HEK293 (cell line): ENCODE measurements around the gene SP7.

Experiments
- CTCF ChIA-PET: fragments of 350-600 bp; formaldehyde crosslinking; extraction: SDS; loops from one replicate; lab custom pipeline; 2021; ENCODE audit warnings: antibody characterized with exemption; lab: Yijun Ruan, JAX
- POLR2A ChIA-PET: fragments of 300-600 bp; formaldehyde crosslinking; extraction: SDS; loops from one replicate; lab custom pipeline; 2020; ENCODE audit warnings: antibody characterized with exemption, inconsistent platforms; lab: Yijun Ruan, JAX
- H3K27ac ChIP-seq: fragments of 200-500 bp; sonication (Bioruptor generic); 2 replicates; pipeline ENCODE4 v1.5.1; 2014; ENCODE audit warnings: low read depth, low read length, control low read depth, inconsistent platforms; ENCODE audit errors: extremely low read depth
- H3K36me3 ChIP-seq, 2 experiments: fragments of 200-500 bp in 1 of 2; sonication (Bioruptor generic) in 1 of 2; 1 replicate in 1 of 2; 2 replicates in 1 of 2; pipeline ENCODE4 v1.5.1; 2014 to 2017; ENCODE audit warnings: inconsistent platforms in 2 of 2, low read length in 2 of 2; ENCODE audit not compliant: control insufficient read depth in 2 of 2, insufficient read depth in 1 of 2
- H3K4me1 ChIP-seq: fragments of 200-500 bp; sonication (Bioruptor generic); 2 replicates; pipeline ENCODE4 v1.5.1; 2014; ENCODE audit warnings: mild to moderate bottlenecking, low read length, inconsistent platforms; ENCODE audit not compliant: control insufficient read depth, insufficient read depth
- H3K4me3 ChIP-seq: 2 replicates; pipeline ENCODE4 v1.5.1; 2011; ENCODE audit warnings: low read depth, mild to moderate bottlenecking, control low read depth, low read length, moderate library complexity
- H3K9me3 ChIP-seq: fragments of 200-500 bp; sonication (Bioruptor generic); 2 replicates; pipeline ENCODE4 v1.5.1; 2014; ENCODE audit warnings: low read depth, low read length, inconsistent platforms; ENCODE audit not compliant: control insufficient read depth, insufficient read depth
- GLIS1 ChIP-seq: fragments of 450-650 bp; formaldehyde crosslinking; IDR thresholded peaks from 2 replicates; pipeline ENCODE4 v1.5.1; 2016; ENCODE audit warnings: missing biosample characterization, missing genetic modification characterization
- KLF10 ChIP-seq: fragments of 450-650 bp; IDR thresholded peaks from 2 replicates; pipeline ENCODE4 v1.5.1; 2018; ENCODE audit warnings: missing biosample characterization, mild to moderate bottlenecking, missing genetic modification characterization
- MYNN ChIP-seq: fragments of 450-650 bp; formaldehyde crosslinking; IDR thresholded peaks from 2 replicates; pipeline ENCODE4 v1.5.1; 2016; ENCODE audit warnings: missing biosample characterization, missing genetic modification characterization, borderline replicate concordance
- PRDM1 ChIP-seq: fragments of 450-650 bp; formaldehyde crosslinking; IDR thresholded peaks from 2 replicates; pipeline ENCODE4; 2016; ENCODE audit warnings: missing biosample characterization, missing genetic modification characterization
- TCF7L2 ChIP-seq: IDR thresholded peaks from 2 replicates; pipeline ENCODE4 v1.6.1; 2011; ENCODE audit warnings: low read depth, mild to moderate bottlenecking, inconsistent platforms, low read length, moderate library complexity, borderline replicate concordance
- ZBTB21 ChIP-seq: fragments of 450-650 bp; formaldehyde crosslinking; IDR thresholded peaks from 2 replicates; pipeline ENCODE4 v1.5.1; 2017; ENCODE audit warnings: missing biosample characterization, missing genetic modification characterization
- ZFP41 ChIP-seq: fragments of 450-650 bp; formaldehyde crosslinking; IDR thresholded peaks from 2 replicates; pipeline ENCODE4 v1.5.1; 2016; ENCODE audit warnings: missing biosample characterization, missing genetic modification characterization, borderline replicate concordance
- ZFP69B ChIP-seq: fragments of 450-650 bp; formaldehyde crosslinking; IDR thresholded peaks from 2 replicates; pipeline ENCODE4 v1.5.1; 2016; ENCODE audit warnings: missing biosample characterization, missing genetic modification characterization
- ZNF146 ChIP-seq: fragments of 450-650 bp; formaldehyde crosslinking; IDR thresholded peaks from 2 replicates; pipeline ENCODE4 v1.5.1; 2016; ENCODE audit warnings: missing biosample characterization, missing genetic modification characterization
- ZNF23 ChIP-seq: fragments of 450-650 bp; formaldehyde crosslinking; IDR thresholded peaks from 2 replicates; pipeline ENCODE4 v1.5.1; 2016; ENCODE audit warnings: missing biosample characterization, missing genetic modification characterization, borderline replicate concordance
- ZNF266 ChIP-seq: fragments of 450-650 bp; formaldehyde crosslinking; IDR thresholded peaks from 2 replicates; pipeline ENCODE4 v1.5.1; 2016; ENCODE audit warnings: missing biosample characterization, missing genetic modification characterization, low read depth
- ZNF362 ChIP-seq: fragments of 450-650 bp; formaldehyde crosslinking; IDR thresholded peaks from 2 replicates; pipeline ENCODE4 v1.5.1; 2016; ENCODE audit warnings: missing biosample characterization, missing genetic modification characterization
- ZNF510 ChIP-seq: fragments of 450-650 bp; formaldehyde crosslinking; IDR thresholded peaks from 2 replicates; pipeline ENCODE4 v1.5.1; 2018; ENCODE audit warnings: mild to moderate bottlenecking, missing genetic modification characterization, missing biosample characterization; ENCODE audit not compliant: insufficient replicate concordance
- ZNF580 ChIP-seq: fragments of 450-650 bp; formaldehyde crosslinking; IDR thresholded peaks from 2 replicates; pipeline ENCODE4 v1.5.1; 2016; ENCODE audit warnings: missing biosample characterization, missing genetic modification characterization
- ZNF837 ChIP-seq: fragments of 450-650 bp; formaldehyde crosslinking; IDR thresholded peaks from 2 replicates; pipeline ENCODE4 v1.5.1; 2016; ENCODE audit warnings: missing biosample characterization, missing genetic modification characterization
- TF ChIP-seq, protein P1 (sequence below): fragments of 450-650 bp; formaldehyde crosslinking; IDR thresholded peaks from 2 replicates; pipeline ENCODE4 v1.5.1; 2016; ENCODE audit warnings: missing biosample characterization, missing genetic modification characterization
- TF ChIP-seq, protein P2 (sequence below): fragments of 450-650 bp; formaldehyde crosslinking; IDR thresholded peaks from 2 replicates; pipeline ENCODE4 v1.5.1; 2016; ENCODE audit warnings: missing biosample characterization, missing genetic modification characterization, borderline replicate concordance
- TF ChIP-seq, protein P3 (sequence below): fragments of 450-650 bp; formaldehyde crosslinking; IDR thresholded peaks from 2 replicates; pipeline ENCODE4 v1.5.1; 2016; ENCODE audit warnings: missing biosample characterization, missing genetic modification characterization

SP7 gene

DNA sequence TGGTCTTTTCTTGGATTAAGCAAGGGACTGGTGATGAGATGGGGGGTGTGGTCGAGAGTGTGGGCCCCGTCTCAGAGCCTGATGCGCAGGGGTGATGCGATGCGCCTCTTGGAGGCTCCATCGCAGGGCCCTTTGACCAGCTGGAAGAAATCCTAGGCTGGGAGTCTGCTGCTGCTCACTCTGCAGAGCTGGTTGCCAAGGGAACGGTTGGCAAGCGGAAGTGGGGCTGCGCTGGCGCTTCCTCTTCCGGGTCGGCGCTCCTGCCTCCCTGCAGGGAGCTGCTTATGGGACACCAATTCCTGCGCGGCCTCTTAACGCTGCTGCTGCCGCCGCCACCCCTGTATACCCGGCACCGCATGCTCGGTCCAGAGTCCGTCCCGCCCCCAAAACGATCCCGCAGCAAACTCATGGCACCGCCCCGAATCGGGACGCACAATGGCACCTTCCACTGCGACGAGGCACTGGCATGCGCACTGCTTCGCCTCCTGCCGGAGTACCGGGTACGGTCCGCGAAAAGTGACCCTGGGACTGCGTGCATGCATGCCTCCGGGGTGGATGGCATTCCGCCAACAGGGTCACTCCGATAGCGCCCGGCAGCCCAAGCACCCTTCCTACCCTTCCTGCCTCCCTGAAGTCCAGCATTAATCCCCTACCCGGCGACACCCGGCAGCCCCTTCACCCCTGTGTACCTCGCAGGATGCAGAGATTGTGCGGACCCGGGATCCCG, 36.5 kb downstream of the SP7 start, which contains the start of gene MYG1 (continued):
- TF ChIP-seq, protein P1, sequence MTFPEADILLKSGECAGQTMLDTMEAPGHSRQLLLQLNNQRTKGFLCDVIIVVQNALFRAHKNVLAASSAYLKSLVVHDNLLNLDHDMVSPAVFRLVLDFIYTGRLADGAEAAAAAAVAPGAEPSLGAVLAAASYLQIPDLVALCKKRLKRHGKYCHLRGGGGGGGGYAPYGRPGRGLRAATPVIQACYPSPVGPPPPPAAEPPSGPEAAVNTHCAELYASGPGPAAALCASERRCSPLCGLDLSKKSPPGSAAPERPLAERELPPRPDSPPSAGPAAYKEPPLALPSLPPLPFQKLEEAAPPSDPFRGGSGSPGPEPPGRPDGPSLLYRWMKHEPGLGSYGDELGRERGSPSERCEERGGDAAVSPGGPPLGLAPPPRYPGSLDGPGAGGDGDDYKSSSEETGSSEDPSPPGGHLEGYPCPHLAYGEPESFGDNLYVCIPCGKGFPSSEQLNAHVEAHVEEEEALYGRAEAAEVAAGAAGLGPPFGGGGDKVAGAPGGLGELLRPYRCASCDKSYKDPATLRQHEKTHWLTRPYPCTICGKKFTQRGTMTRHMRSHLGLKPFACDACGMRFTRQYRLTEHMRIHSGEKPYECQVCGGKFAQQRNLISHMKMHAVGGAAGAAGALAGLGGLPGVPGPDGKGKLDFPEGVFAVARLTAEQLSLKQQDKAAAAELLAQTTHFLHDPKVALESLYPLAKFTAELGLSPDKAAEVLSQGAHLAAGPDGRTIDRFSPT (tag by site-specific recombination): 0 out of 2 replicates have a peak, but pooled peaks have one; percentile 13
- TF ChIP-seq ZFP69B: peak; percentile 97

- Histone ChIP-seq H3K9me3 (no peaks in the 10 kb centered on the region), H3K36me3 (peaks cover 36 to 61% of the 10 kb centered on the region in 2 experiments), H3K27ac (no peak overlapping the region), H3K4me3 (peak overlapping the region; percentile 98), H3K4me1 (peaks cover 4% of the 10 kb centered on the region)
- ChIA-PET POLR2A (interaction anchor here (0.7 to 3.0 kb wide), 16 partner anchors 8 to 213 kb away, joined by 3 to 27 read pairs (median 4); partner anchors contain the start of genes AAAS, CSAD, ESPL1 and SP1), CTCF (interaction anchor here (0.6 to 2.7 kb wide), 5 partner anchors 23 to 233 kb away, joined by 3 to 31 read pairs (median 5); partner anchors contain the start of gene AAAS)
- TF ChIP-seq ZNF510 (tag by site-specific recombination): no peak
- TF ChIP-seq ZBTB21 (tag by site-specific recombination): 0 out of 2 replicates have a peak, but pooled peaks have one; percentile 8
- no peak for TF ChIP-seq ZNF837 (tag by site-specific recombination)
- 0 out of 2 replicates have a peak, but pooled peaks have one; percentile 12 for TF ChIP-seq PRDM1 (tag by site-specific recombination)
- no peak for TF ChIP-seq ZNF23 (tag by site-specific recombination)
- TF ChIP-seq GLIS1 (tag by site-specific recombination): peak; percentile 20; the same call in 1 of the 2 replicates
- no peak for TF ChIP-seq ZFP41 (tag by site-specific recombination)
- no peak for TF ChIP-seq TCF7L2
- TF ChIP-seq MYNN (tag by site-specific recombination): peak; percentile 7; the same call in 1 of the 2 replicates
- TF ChIP-seq ZNF362 (tag by site-specific recombination): peak; percentile 61; the same call in 1 of the 2 replicates
- TF ChIP-seq, protein P1 (tag by site-specific recombination): peak; percentile 47
Measured at GRCh38 chr12:53299101-53299453, 37.1 kb downstream of the SP7 start.

GRCh38 chr12:53298164-53298563, 38.0 kb downstream of the SP7 start:
- CTCF ChIA-PET: interaction anchor here (0.7 to 2.7 kb wide), 9 partner anchors 10 to 232 kb away, joined by 3 to 31 read pairs (median 4); partner anchors contain the start of gene AAAS
- H3K27ac ChIP-seq: no peak overlapping the region
- H3K36me3 ChIP-seq: peaks cover 44 to 65% of the 10 kb centered on the region in 2 experiments
- H3K4me3 ChIP-seq: no peak overlapping the region
- POLR2A ChIA-PET: interaction anchor here (1.8 to 3.0 kb wide), 4 partner anchors 20 to 118 kb away, joined by 5 to 27 read pairs (median 6); partner anchors contain the start of genes AAAS, CSAD, SP1 and ZNF740
- H3K4me1 ChIP-seq: peaks cover 4% of the 10 kb centered on the region
- H3K9me3 ChIP-seq: no peaks in the 10 kb centered on the region
- TF ChIP-seq, protein P2, sequence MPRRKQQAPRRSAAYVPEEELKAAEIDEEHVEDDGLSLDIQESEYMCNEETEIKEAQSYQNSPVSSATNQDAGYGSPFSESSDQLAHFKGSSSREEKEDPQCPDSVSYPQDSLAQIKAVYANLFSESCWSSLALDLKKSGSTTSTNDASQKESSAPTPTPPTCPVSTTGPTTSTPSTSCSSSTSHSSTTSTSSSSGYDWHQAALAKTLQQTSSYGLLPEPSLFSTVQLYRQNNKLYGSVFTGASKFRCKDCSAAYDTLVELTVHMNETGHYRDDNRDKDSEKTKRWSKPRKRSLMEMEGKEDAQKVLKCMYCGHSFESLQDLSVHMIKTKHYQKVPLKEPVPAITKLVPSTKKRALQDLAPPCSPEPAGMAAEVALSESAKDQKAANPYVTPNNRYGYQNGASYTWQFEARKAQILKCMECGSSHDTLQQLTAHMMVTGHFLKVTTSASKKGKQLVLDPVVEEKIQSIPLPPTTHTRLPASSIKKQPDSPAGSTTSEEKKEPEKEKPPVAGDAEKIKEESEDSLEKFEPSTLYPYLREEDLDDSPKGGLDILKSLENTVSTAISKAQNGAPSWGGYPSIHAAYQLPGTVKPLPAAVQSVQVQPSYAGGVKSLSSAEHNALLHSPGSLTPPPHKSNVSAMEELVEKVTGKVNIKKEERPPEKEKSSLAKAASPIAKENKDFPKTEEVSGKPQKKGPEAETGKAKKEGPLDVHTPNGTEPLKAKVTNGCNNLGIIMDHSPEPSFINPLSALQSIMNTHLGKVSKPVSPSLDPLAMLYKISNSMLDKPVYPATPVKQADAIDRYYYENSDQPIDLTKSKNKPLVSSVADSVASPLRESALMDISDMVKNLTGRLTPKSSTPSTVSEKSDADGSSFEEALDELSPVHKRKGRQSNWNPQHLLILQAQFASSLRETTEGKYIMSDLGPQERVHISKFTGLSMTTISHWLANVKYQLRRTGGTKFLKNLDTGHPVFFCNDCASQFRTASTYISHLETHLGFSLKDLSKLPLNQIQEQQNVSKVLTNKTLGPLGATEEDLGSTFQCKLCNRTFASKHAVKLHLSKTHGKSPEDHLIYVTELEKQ (tag by site-specific recombination): no peak
- TF ChIP-seq ZNF146 (tag by site-specific recombination) (no peak), KLF10 (no peak), ZNF580 (tag by site-specific recombination) (no peak), ZNF266 (tag by site-specific recombination) (no peak)
- TF ChIP-seq, protein P3, sequence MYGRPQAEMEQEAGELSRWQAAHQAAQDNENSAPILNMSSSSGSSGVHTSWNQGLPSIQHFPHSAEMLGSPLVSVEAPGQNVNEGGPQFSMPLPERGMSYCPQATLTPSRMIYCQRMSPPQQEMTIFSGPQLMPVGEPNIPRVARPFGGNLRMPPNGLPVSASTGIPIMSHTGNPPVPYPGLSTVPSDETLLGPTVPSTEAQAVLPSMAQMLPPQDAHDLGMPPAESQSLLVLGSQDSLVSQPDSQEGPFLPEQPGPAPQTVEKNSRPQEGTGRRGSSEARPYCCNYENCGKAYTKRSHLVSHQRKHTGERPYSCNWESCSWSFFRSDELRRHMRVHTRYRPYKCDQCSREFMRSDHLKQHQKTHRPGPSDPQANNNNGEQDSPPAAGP: no peak
